NCI-H146 treated with DMSO at 0.1 percent for 48 hours (cell line): ENCODE data around the gene WAC.
"Not testable (repeated sequence)": the region's sequence is repeated elsewhere in the genome, so short reads cannot be mapped to it uniquely, and the experiment has no call there.

Experiments used
- DNase-seq: peaks from one replicate; lab custom pipeline; 2025; ENCODE audit not compliant: unreplicated experiment; lab: John Stamatoyannopoulos, UW

Gene WAC

GRCh38 chr10:28561531-28561930 lies 28.6 kb downstream of the WAC start:
- no peak for DNase-seq

GRCh38 chr10:28564905-28565304 lies 32.0 kb downstream of the WAC start:
- no peak for DNase-seq

GRCh38 chr10:28566458-28567015 lies 33.6 kb downstream of the WAC start:
- DNase-seq: no peak

GRCh38 chr10:28569506-28570159 lies 36.7 kb downstream of the WAC start:
- no peak for DNase-seq

- DNase-seq: no peak
These were observed 37.7 kb downstream of the WAC start for GRCh38 chr10:28570598-28570997.

GRCh38 chr10:28571265-28571664 lies 38.3 kb downstream of the WAC start:
- no peak for DNase-seq

- DNase-seq: not testable (repeated sequence)
These were observed 41.3 kb downstream of the WAC start for GRCh38 chr10:28574214-28574613.

- no peak for DNase-seq
These were observed 42.9 kb downstream of the WAC start for GRCh38 chr10:28575852-28576251.

- DNase-seq: no peak
These were observed 44.6 kb downstream of the WAC start for GRCh38 chr10:28577506-28577905.

GRCh38 chr10:28578454-28578853 lies 45.5 kb downstream of the WAC start:
- DNase-seq: no peak

GRCh38 chr10:28580825-28581224 lies 47.9 kb downstream of the WAC start:
- no peak for DNase-seq

GRCh38 chr10:28581916-28582315 lies 49.0 kb downstream of the WAC start:
- DNase-seq: no peak

GRCh38 chr10:28585076-28585475 lies 52.2 kb downstream of the WAC start:
- DNase-seq: no peak

- DNase-seq: no peak
These were observed 53.3 kb downstream of the WAC start for GRCh38 chr10:28586176-28586575.

- no peak for DNase-seq
These were observed 54.5 kb downstream of the WAC start for GRCh38 chr10:28587270-28587969.

- no peak for DNase-seq
These were observed 55.0 kb downstream of the WAC start for GRCh38 chr10:28587970-28588290.

GRCh38 chr10:28592953-28593352 lies 60.0 kb downstream of the WAC start:
- no peak for DNase-seq

- no peak for DNase-seq
These were observed 60.9 kb downstream of the WAC start for GRCh38 chr10:28593811-28594210.

- DNase-seq: no peak
These were observed 61.5 kb downstream of the WAC start for GRCh38 chr10:28594406-28594805.

GRCh38 chr10:28595613-28596012 lies 62.7 kb downstream of the WAC start:
- DNase-seq: no peak

- DNase-seq: no peak
These were observed 67.1 kb downstream of the WAC start for GRCh38 chr10:28600056-28600455.

GRCh38 chr10:28601012-28601411 lies 68.1 kb downstream of the WAC start:
- no peak for DNase-seq
